Smooth muscle cell (in vitro differentiated cells): ENCODE data around the gene PIGL. TPM values are rescaled to one million over a fixed set of nuclear protein-coding genes. Genes with fewer than 3 reads are reported as not detected.

Experiments
- DNase-seq: peaks from one replicate; lab custom pipeline; 2025; ENCODE audit not compliant: unreplicated experiment; lab: John Stamatoyannopoulos, UW
- H2AFZ ChIP-seq: fragments of 200-600 bp; sonication (generic); 2 replicates; pipeline ENCODE4 v1.6.0; 2016; ENCODE audit warnings: antibody characterized with exemption, low read depth, mild to moderate bottlenecking
- H3F3A ChIP-seq: fragments of 200-600 bp; sonication (generic); 2 replicates; pipeline ENCODE4 v1.6.0; 2017; ENCODE audit warnings: antibody characterized with exemption, low read depth
- H3K27ac ChIP-seq: fragments of 200-600 bp; sonication (generic); 2 replicates; pipeline ENCODE4 v1.5.1; 2016; ENCODE audit warnings: low read depth, mild to moderate bottlenecking
- H3K27me3 ChIP-seq: fragments of 200-600 bp; sonication (generic); 2 replicates; pipeline ENCODE4 v1.6.1; 2016; ENCODE audit warnings: low read depth, mild to moderate bottlenecking
- H3K36me3 ChIP-seq: fragments of 200-600 bp; sonication (generic); 2 replicates; pipeline ENCODE4 v1.5.1; 2016; ENCODE audit warnings: low read depth
- H3K4me1 ChIP-seq: fragments of 200-600 bp; sonication (generic); 2 replicates; pipeline ENCODE4 v1.5.1; 2016; ENCODE audit warnings: low read depth
- H3K4me2 ChIP-seq: fragments of 200-600 bp; sonication (generic); 2 replicates; pipeline ENCODE4 v1.6.0; 2016; ENCODE audit warnings: mild to moderate bottlenecking
- H3K4me3 ChIP-seq: fragments of 200-600 bp; sonication (generic); 2 replicates; pipeline ENCODE4 v1.5.1; 2016; ENCODE audit warnings: mild to moderate bottlenecking
- H3K79me2 ChIP-seq: fragments of 200-600 bp; sonication (generic); 2 replicates; pipeline ENCODE4 v1.6.0; 2016; ENCODE audit warnings: low read depth, mild to moderate bottlenecking
- H3K9ac ChIP-seq: fragments of 200-600 bp; sonication (generic); 2 replicates; pipeline ENCODE4 v1.6.0; 2016; ENCODE audit warnings: low read depth
- H3K9me3 ChIP-seq: fragments of 200-600 bp; sonication (generic); replicated peaks from 2 replicates; pipeline ENCODE4 v1.5.1; 2016; ENCODE audit warnings: low read depth
- H4K20me1 ChIP-seq: fragments of 200-600 bp; sonication (generic); 2 replicates; pipeline ENCODE4 v1.6.0; 2016; ENCODE audit warnings: low read depth
- WGBS: methylation state at CpG from one replicate; pipeline ENCODE4 v1.1.7; 2016; ENCODE audit warnings: low lambda C conversion rate; 5-methylcytosine and 5-hydroxymethylcytosine counted together
- polyA plus RNA-seq: library from polyadenylated mRNA; unstranded; fragments of >200 nt; fragmentation: Nextera tagmentation; extraction: Ambion mirVana; gene quantifications from 2 replicates; pipeline ENCODE4 v1.2.1, GENCODE V29; 2016
- total RNA-seq: library from RNA; depleted of rRNA; stranded (reverse); fragments of >200 nt; gene quantifications from 2 replicates; pipeline ENCODE4 v1.2.3, GENCODE V29; 2014
- TF ChIP-seq, protein P1 (sequence below): fragments of 200-600 bp; sonication (generic); IDR thresholded peaks from 2 replicates; pipeline ENCODE4 v1.5.1; 2017; ENCODE audit warnings: borderline replicate concordance, mild to moderate bottlenecking, antibody characterized with exemption; ENCODE audit not compliant: insufficient read depth, poor library complexity, severe bottlenecking

Gene PIGL
- total and polyA plus RNA-seq, 2 experiments from 2014 or later = 20.2 to 56.0 TPM

GRCh38 chr17:16232391-16232790 lies 15.4 kb downstream of the PIGL start:
- Histone ChIP-seq H3K36me3 (no peaks in the 10 kb centered on the region), H3K79me2 (peaks cover 10% of the 10 kb centered on the region), H2AFZ (no peak overlapping the region), H3K27me3 (no peaks in the 10 kb centered on the region), H3K9me3 (no peaks in the 10 kb centered on the region), H3K4me3 (no peak overlapping the region), H4K20me1 (no peaks in the 10 kb centered on the region), H3F3A (no peaks in the 10 kb centered on the region), H3K9ac (no peak overlapping the region), H3K4me1 (no peaks in the 10 kb centered on the region), H3K27ac (no peak overlapping the region), H3K4me2 (no peak overlapping the region)
- WGBS = 96% methylated on average over 1 of the region's 1 CpG
- no peak for DNase-seq
- TF ChIP-seq, protein P1, sequence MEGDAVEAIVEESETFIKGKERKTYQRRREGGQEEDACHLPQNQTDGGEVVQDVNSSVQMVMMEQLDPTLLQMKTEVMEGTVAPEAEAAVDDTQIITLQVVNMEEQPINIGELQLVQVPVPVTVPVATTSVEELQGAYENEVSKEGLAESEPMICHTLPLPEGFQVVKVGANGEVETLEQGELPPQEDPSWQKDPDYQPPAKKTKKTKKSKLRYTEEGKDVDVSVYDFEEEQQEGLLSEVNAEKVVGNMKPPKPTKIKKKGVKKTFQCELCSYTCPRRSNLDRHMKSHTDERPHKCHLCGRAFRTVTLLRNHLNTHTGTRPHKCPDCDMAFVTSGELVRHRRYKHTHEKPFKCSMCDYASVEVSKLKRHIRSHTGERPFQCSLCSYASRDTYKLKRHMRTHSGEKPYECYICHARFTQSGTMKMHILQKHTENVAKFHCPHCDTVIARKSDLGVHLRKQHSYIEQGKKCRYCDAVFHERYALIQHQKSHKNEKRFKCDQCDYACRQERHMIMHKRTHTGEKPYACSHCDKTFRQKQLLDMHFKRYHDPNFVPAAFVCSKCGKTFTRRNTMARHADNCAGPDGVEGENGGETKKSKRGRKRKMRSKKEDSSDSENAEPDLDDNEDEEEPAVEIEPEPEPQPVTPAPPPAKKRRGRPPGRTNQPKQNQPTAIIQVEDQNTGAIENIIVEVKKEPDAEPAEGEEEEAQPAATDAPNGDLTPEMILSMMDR = no peak

GRCh38 chr17:16239931-16240330 lies 22.9 kb downstream of the PIGL start:
- H2AFZ ChIP-seq = no peak overlapping the region
- H3K4me1 ChIP-seq = no peaks in the 10 kb centered on the region
- H3F3A ChIP-seq = peaks cover 10% of the 10 kb centered on the region
- H3K9me3 ChIP-seq = no peaks in the 10 kb centered on the region
- H3K4me3 ChIP-seq = no peak overlapping the region
- H4K20me1 ChIP-seq = no peaks in the 10 kb centered on the region
- no peaks in the 10 kb centered on the region for H3K36me3 ChIP-seq
- TF ChIP-seq, protein P1 = no peak
- 95% methylated on average over 3 of the region's 3 CpGs for WGBS
- H3K9ac ChIP-seq = no peak overlapping the region
- H3K27ac ChIP-seq = no peak overlapping the region
- DNase-seq = no peak
- H3K4me2 ChIP-seq = no peak overlapping the region
- no peaks in the 10 kb centered on the region for H3K27me3 ChIP-seq
- peaks cover 8% of the 10 kb centered on the region for H3K79me2 ChIP-seq

DNA sequence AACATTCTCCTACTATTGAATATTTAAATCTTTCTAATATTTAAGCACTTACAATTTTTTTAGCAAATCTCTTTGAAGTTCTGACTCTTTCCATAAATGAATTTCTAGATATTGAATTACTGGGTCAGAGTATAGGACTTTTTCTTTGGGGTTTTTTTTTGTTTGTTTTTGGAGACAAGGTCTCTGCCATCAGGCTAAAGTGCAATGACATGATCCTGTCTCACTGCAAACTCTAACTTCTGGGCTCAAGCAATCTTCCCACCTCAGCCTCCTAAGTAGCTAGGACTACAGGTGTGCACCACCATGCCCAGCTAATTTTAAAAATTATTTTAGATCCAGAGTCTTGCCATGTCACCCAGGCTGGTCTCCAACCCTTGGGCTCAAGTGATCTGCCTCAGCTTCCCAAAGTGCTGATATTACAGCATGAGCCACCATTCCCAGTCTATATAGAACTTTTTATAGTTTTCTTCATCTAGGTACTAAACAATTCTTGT lies 24.9 kb downstream of the PIGL start:
- peaks cover 10% of the 10 kb centered on the region for H3F3A ChIP-seq
- H4K20me1 ChIP-seq = no peaks in the 10 kb centered on the region
- no peak overlapping the region for H3K9ac ChIP-seq
- no peak for DNase-seq
- no peak overlapping the region for H3K4me3 ChIP-seq
- no peaks in the 10 kb centered on the region for H3K27me3 ChIP-seq
- no peak overlapping the region for H2AFZ ChIP-seq
- no peaks in the 10 kb centered on the region for H3K9me3 ChIP-seq
- no peaks in the 10 kb centered on the region for H3K36me3 ChIP-seq
- H3K27ac ChIP-seq = no peak overlapping the region
- H3K79me2 ChIP-seq = peaks cover 3% of the 10 kb centered on the region
- H3K4me1 ChIP-seq = no peaks in the 10 kb centered on the region
- no peak overlapping the region for H3K4me2 ChIP-seq
- TF ChIP-seq, protein P1 = no peak

DNA sequence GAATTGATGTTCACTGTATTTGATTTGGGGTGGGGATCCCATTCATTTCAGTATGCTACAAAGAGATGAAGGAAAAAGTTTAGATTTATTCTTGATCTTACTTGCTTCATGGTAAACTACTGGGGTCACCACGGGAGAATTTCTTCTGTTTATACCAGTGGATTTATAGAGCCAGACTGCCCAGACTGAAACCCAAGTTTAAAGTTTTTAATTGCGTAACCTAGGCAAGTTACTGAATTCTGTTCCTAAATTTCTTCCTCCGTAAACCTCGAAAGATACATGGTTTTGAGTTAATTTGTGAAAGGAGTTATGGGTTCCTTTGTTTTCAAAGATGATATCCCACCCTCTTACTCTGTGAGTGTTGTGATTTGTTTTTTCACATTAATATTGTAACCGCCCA lies 26.4 kb downstream of the PIGL start:
- TF ChIP-seq, protein P1 = no peak
- no peak overlapping the region for H3K27ac ChIP-seq
- no peak for DNase-seq

More for the DNA sequence above, 26.4 kb downstream of the PIGL start:
- Histone ChIP-seq H4K20me1 (no peaks in the 10 kb centered on the region), H3K4me3 (no peak overlapping the region), H3K9ac (no peak overlapping the region), H3K4me2 (no peak overlapping the region), H3F3A (peaks cover 10% of the 10 kb centered on the region), H3K79me2 (peaks cover 3% of the 10 kb centered on the region), H3K9me3 (no peaks in the 10 kb centered on the region), H3K36me3 (no peaks in the 10 kb centered on the region), H3K4me1 (no peaks in the 10 kb centered on the region), H3K27me3 (no peaks in the 10 kb centered on the region), H2AFZ (no peak overlapping the region)
- 83% methylated on average over 5 of the region's 5 CpGs for WGBS
